Right ventricle myocardium superior (tissue), 1 donor: ENCODE measurements around the gene TBX4. TPM values are rescaled to one million over a fixed set of nuclear protein-coding genes. Genes with fewer than 3 reads are reported as not detected.
"Not testable (repeated sequence)": the region's sequence is repeated elsewhere in the genome, so short reads cannot be mapped to it uniquely, and the experiment has no call there.

ENCODE experiments used
- ATAC-seq: fragments of 200-7000 bp; cut with Tn5 transposase; one replicate; pipeline ENCODE4 v1.9.1; 2020; ENCODE audit warnings: mild to moderate bottlenecking; ENCODE audit not compliant: poor library complexity
- DNase-seq: peaks from one replicate; pipeline ENCODE4 v3.0.0-alpha.2; 2020
- intact Hi-C: fragments of 100-400 bp; cut with DNase I; formaldehyde crosslinking; loops from one replicate; pipeline ENCODE4 v1.11.2; 2022
- total RNA-seq: library from RNA; stranded (reverse); fragmentation: NEBNext Ultra II Directional; extraction: Animal tissue kit (Norgen Biotek cat#: 25700); gene quantifications from one replicate; pipeline ENCODE4 v1.2.1, GENCODE V29; 2021
- donor health status: DM: no; HTN: yes; CAD: no; lungs with severe emphysema.

Gene TBX4
- total RNA-seq, 1 donor from 2014 or later: not detected

DNA sequence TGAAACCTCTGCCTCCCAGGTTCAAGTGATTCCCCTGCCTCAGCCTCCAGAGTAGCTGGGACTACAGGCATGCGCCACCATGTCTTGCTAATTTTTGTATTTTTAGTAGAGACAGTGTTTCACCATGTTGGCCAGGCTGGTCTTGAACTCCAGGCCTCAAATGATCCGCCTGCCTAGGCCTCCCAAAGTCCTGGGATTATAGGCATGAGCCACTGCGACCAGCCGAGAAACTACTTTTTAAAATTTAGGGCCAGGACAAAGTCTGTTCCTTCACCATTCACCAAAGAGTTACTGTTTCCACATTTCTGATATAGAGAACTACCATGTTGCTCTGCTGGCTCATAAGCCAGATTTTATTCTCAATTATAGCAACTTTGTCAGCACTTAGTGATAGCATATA lies 3.1 kb upstream of the TBX4 start:
- ATAC-seq, DNase-seq, intact Hi-C loops: not testable (repeated sequence)

DNA sequence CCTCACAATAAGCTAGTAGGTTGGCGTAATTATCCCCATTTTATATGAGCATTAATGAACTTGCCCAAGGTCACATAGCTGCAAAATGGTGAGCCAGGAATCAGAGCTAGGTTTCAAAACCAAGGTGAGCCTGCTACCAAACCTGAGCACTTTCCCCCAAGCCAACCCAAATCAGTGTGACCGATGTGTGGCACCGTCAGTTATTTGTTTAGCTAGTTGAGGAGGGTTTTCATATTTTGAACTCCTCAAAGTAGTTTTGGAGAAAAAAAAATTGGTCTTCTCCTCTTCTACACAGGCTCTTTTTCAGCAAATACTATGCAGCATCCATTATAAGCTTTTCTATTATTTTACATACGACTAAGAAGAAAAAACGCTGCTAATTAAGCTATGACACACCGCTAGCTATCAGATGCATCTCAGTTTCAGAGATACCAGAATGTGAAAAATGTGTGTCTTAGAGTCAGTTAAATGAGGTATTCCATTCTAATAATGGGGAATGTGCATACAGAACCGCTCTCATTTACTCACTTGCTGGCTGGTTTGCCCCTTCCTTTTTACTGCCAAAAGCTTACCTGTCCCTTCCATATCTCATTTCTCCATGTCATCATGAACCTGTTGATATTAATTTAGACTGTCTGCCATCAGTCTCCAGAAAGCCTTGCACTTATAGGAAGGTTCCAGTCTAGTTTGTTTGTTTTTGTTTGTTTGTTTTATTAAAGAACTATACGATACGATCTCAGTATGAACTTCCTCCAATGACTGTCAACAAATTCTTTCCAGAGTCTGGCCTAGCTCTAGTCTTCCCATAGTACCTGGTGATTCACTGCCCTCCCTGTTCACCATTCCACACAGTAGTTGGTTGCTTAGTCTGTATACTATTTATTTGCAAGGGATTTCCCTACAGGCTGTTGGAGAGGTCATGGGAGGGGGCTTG lies 2.2 kb upstream of the TBX4 start:
- DNase-seq (no peak), ATAC-seq (no peak)
- intact Hi-C loops: no loop called here

DNA sequence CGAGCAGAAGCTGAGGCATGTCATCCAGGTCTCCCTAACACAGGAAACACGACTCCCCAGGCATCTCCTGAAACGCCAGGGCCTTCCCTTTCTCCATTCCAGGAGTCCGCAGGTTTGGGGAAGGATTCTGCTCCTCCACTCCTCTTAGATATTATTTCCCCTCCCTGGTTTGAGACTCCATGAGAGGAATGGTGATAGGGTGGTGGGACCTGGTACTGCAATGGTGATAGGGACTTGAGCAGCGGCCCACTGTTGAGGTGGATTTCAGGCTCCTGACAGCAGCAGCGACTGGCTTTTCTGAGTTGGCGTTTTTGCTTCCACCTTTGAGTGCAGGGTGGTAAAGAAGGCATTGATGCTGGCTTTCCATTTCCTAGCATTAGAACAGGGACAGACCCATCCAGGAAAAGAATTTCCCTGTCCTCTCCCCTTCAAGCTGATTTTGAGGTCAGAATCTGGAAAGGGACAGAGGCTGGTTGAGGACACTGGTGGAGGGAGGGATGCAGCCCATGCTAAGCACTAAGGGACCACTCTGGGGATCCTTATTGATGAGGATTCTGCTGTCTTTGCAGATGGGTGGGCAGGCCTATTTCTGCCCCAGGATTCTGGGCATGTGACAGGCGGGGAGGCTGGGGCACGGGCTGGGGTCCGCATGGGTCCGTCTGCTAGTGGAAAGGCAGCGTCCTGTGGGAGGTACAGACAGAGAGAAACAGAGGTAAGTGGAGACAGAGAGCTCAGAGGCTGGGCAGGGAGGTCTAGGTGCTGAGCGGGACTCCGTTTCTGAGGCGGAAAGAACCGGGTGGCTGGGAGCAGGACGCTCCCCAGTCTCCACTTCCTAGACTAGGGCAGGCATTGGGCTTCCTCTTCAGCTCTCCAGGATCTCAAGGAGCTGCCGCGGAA lies 1.3 kb upstream of the TBX4 start:
- ATAC-seq (no peak), DNase-seq (no peak)
- intact Hi-C loops: no loop called here

DNA sequence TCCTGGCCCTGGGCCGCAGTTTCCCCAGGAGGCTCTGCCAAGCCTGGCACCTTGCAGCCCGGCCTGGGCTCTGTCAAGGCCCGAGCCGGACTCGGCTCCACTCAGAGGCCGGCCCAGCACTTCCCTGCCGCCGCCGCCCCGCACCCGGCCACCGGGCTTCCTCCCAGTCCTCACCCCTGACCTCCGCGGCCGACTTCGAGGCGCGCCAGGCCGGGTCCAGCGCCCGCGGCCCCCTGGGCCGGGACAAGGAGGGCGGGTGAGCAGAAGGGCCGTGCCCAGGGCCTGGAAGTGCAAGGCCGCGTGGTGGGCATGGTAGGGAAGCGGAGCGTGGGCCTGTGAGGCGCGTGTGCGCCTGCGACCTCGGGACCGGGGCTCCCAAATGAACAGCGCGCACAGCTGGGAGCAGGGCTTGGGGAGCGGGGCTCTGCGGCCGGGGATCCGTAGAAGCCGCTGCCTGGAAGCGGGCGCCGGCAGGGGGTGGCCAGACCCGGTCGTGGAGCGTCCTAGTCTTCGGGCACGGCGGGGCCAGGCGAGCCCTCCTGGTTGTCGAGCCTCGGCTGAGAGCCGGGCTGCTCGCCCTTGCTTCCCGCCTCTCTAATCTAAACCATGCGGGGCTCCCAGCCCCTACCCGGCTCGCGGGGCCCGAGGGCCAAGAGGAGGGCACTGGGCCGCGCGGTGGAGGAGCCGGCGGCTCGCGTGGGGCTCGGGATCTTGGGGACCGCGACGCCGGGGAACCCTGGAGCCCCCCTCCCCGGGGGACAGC lies 503 bp upstream of the TBX4 start:
- ATAC-seq: peak; percentile 34
- DNase-seq: no peak
- intact Hi-C loops: no loop called here

DNA sequence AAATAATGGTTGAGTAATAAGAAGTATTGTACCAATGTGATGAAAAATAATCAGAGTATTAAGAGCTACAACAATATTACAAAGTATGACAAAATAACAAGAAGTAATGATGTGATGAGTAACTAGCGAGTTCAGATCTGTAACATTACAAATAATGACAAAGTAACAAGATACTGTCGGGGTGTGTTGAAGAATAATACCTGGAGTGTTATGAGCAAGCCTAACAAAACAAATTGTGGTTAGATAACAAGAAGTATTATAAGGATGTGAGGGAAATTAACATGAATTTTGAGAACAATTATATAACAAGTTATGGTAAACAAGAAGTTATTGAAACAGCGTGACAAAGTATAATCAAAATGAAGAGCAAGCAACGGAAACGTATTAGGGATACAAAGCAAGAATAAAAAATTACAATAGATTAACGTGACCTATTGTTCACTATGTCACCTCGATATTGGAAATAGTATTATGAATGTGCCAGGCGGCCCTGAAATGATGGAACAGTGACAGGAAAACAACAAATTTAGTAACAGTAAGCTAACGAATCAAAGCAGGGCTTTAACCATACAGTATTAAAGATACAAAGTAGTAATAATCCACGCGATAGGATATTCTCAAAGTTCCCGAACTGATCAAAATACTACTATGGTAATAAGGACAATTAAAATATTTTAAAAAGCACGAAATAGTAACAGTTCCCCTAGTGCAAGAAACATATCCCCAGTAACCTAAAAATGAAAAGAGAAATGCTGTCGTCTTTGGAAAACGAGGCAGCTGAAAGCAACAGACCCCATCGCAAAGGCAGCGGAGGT lies 1.6 kb downstream of the TBX4 start:
- intact Hi-C loops: no loop called here
- ATAC-seq (no peak), DNase-seq (no peak)

DNA sequence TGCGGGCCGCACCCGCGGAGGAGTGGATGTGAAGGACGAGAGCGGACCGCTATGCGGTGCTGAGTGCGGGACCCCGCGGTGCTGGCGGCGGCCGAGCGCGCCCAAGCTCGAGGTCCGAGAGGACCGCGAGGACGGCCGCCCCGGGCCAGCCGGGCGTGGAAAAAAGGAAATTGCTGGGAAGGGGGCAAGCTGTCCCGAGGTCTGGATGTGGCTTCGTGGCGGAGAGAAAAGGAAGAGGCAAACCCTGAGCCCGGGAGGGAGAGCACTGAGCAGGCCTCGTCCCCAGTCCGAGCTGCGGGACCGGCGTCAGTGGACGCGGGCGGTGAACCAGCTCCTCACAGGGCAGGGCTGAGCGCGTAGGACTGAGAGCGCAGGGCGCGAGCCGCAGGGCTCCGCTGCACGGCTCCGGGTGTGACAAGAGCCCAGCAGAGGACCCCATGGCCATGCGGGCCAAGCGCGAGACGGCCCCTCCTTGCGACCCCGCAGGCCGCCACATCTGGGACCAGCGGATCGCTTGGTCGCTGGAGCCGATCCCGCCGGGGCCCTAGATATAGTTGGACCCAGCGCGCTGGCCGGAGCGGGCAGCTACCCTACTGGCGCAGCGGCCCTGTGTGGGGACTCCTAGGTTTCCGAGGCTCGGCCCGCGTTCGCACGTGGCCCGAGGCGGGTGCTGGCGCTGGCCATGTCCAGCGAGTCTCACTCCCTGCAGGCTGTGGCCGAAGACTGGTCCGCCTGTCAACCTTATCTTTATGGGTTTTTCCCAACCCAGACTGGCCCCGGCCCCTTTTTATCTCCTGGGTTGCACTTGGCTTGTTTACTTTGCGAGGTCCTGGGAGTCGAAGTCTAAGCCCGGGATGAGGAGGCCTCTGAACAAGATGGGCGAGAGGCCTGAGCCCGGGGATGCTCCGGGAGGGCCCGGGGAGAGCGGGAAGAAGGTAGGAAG lies 2.4 kb downstream of the TBX4 start:
- DNase-seq (peak; percentile 30), ATAC-seq (no peak)
- intact Hi-C loops: no loop called here

DNA sequence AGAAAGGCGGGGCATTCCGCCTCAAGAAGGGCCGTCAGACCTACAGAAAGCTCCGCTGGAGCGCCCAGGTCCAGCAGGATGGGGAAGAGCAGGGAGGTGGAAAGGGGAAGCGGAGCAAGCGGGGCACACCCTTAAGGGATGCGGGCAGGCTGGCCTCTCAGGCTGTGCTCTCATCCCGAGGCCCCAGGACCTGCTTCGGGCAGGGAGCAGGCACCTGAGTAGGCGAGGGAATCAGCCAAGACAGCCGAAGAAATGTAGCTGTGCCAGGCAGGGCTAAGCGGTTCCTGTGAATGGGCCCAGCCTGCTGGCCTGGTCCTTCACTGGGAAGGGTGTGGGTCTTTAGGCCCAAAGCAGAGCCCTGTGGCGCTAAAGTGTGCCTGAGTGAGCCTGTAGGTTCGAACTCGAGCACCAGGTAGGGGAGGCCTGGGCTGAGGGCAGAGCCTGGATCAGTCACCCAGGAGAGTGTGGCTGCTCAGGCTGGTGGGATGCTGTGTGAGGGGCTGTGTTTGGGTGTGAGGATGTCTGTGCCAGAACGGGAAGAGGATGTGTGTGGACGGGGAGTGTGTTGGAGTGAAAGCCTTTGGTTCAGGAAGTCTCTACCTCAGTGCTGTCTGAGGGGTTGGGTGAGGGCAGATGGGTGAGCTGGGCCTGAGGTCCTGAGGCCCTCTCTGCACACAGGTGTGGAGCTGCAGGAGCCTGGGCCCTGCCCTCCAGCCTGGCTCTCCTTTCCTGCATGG lies 3.3 kb downstream of the TBX4 start:
- no peak for ATAC-seq
- intact Hi-C loops: no loop called here
- DNase-seq: peak; percentile 29

DNA sequence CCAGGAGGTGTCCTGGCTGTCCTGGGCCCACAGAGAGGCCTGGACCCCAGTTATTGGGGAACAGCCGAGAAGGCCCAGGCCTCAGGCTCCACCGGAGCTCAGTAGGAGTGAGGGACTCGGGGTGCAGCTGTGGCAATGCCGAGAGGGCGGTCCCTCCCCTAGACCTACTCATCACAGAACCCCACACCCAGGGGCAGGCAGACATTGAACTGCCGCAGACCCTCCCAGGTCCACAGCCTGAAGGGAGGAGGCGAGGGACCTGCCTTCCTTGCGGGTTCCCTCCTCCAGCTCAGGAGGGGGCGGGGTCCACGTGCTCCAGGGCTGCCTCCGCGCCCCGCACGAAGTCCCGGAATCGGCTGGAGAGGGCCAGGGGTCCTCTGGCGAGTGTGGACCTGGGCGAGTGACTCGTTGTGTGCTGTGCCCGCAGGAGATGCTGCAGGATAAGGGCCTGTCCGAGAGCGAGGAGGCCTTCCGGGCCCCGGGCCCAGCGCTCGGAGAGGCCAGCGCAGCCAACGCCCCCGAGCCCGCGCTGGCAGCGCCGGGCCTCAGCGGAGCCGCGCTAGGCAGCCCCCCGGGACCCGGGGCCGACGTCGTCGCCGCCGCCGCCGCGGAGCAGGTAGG lies 3.9 kb downstream of the TBX4 start:
- ATAC-seq (no peak), DNase-seq (peak; percentile 22)
- intact Hi-C loops: no loop called here

DNA sequence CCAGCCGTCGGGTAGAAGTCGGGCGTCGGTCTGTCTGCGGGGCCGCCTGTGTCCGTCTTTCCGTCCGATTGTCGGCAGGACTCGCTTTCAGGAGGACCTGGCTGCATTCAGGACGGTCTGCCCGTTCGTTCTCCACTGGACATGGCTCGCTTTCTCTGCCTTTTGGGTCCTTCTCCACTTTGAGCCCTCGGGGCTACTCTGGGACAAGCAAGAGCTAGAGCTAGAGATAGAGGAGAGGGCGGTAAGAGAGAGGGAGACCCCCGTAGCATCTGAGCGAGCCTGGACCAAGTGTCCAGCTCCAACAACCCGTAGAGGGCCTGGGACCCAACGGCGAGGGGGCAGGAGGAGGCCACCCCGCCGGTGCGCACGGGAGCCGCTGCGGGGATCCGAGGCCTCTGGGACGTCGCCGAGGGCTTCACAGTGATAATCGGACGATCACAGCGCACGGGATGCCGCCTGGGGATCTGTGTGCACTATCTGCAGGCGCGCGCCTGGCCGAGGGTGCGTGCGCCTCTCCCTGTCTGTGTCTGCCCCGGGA lies 4.5 kb downstream of the TBX4 start:
- intact Hi-C loops: no loop called here
- ATAC-seq: no peak
- DNase-seq: peak; percentile 25

DNA sequence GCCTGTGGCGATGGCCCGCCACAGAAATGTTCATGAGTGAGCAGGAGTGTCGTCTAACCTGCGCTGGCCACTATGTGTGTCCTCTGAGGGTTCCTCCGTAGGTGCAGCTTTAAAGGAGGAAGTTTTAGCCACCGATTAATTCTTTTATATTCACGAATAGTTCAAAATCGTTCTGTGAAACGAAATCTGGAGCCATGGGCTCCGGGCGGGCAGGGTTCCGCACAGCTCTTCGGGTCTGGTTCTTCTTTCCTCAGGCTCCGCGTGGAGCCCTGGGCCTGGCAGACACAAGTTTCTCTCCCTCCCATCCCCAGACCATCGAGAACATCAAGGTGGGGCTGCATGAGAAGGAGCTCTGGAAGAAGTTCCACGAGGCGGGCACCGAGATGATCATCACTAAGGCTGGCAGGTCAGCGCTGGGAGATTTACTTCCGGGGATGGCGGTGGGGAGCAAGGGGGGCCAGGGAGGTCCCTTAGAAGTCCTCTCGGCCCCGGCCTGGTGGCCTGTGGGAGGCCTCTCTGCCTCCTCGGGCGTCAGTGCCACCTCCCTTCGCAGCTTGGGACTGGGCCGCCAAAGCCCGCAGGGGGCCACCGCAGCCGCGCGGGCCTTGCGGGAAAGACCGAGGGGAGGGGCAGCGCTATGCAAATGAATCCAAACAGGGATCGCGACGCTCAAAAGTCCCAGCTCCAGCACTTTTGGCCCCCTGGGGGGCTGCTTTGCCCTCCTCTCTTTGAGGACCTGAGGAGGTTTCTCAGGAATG lies 5.2 kb downstream of the TBX4 start:
- no peak for ATAC-seq
- DNase-seq: peak; percentile 20
- intact Hi-C loops: no loop called here

DNA sequence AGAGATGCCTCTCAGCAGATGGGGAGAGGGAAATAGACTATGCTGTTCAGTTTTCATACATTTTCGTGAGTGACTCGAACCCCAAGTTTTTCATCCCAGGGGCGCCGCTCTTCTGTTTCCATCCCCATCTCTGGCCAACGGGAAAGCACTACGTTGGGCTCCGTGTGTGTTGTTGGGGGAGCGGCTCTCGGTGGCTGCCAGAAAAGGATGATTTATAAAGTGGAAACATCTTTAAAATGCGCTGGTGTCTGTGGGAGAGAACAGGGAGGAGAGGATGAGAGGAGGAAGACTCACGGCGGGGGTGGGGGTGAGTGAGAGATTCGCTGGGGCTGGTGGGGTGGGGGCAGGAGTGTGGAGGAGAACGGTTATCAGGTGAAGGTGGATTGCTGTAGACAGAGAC lies 5.8 kb downstream of the TBX4 start:
- peak; percentile 11 for DNase-seq
- ATAC-seq: no peak
- intact Hi-C loops: no loop called here

DNA sequence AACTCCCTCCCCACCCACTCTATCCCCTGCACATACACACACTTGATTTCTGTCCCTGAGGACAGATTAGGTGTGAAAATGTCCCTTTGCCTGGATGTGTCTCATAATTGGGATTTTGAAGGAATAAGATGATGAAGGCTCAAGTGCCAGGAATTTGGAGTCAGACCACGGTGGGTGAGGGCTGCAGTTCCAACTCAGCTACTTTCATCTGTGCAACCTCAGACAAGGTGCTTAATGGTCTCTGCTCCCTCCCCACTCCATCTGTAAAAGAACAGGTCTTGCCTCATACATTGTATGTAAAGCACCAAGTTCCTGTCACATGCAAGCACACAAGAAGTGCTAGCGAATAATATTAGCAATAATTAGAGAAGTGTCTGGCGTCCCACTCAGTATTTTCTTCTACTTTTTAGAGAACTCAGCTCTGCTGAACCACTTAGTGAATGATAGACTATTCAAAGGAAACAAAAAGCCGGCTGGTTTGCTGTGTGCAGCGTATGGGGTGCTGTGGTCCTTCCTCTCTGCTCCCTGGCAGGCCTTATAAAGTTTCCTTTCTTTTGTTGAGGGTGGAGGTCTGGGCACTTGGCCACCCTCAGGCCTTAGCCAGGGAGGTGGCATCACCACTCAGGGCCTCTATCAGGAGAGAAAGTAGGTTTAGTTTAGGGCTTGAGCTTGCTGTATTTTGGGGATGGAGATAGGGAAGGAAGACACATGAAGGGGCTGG lies 6.4 kb downstream of the TBX4 start:
- ATAC-seq: no peak
- DNase-seq: no peak
- intact Hi-C loops: no loop called here

DNA sequence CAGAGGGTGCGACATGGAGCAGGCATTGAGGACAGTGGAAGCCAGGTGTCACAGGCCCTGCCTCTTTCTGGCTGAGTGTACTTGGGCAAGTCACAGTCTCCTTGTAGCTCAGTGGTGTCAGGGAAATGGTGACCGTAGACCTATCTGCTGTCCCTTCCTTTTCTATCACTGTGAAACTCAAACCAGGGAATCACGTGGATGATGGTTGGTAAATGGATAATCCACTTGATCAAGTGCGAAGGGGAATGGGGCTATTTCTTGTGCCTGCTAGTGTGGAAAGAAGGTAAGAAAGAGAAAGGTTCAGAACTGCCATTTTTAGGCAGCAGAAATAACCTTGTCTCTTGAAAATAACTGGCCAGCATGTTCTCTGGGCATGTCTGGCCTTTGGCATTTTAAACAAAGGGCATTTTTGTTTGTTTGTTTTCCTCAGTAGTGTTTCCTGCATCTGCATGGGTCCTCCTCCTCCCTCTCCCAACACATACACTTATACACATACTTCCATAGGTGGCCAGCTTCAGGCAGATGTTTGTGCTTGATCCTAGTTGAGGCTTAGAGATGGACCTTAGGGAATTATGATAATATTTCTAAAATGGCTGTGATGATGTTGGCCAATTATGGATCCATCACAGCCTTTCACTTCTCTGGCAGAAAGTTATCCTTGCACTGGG lies 7.1 kb downstream of the TBX4 start:
- ATAC-seq (no peak), DNase-seq (no peak)
- intact Hi-C loops: no loop called here
